ENCODE data around the gene A3GALT2. TPM values are rescaled to one million over a fixed set of nuclear protein-coding genes. Genes with fewer than 3 reads are reported as not detected.

Gene A3GALT2
- total and polyA plus RNA-seq, 9 donors: not detected

- Histone ChIP-seq H3K9me3 (no peaks in the 10 kb centered on the region), H3K27ac (no peak overlapping the region), H3K27me3 (no peaks in the 10 kb centered on the region), H3K36me3 (no peaks in the 10 kb centered on the region), H3K4me3 (no peak overlapping the region), H3K4me1 (ENCODE audit: insufficient read depth) (peaks cover 3% of the 10 kb centered on the region)
- no peak for DNase-seq
- intact Hi-C loops (cut with DNase I): loop anchor here in 1 of 4 donors (10.0 kb wide), 1 partner anchor 175 kb away; no protein-coding TSS in a partner anchor
- 77 to 88% (median 82%) methylated on average over 3 of the region's 3 CpGs for WGBS, 3 donors
- no peak for TF ChIP-seq POLR2A (IDR thresholded peaks at IDR 0.05)
- no peak for TF ChIP-seq CTCF (IDR thresholded peaks at IDR 0.05)
- no peak for TF ChIP-seq EP300 (IDR thresholded peaks at IDR 0.05)
Measured at GRCh38 chr1:33289858-33290154, 31.1 kb downstream of the A3GALT2 start.

DNA sequence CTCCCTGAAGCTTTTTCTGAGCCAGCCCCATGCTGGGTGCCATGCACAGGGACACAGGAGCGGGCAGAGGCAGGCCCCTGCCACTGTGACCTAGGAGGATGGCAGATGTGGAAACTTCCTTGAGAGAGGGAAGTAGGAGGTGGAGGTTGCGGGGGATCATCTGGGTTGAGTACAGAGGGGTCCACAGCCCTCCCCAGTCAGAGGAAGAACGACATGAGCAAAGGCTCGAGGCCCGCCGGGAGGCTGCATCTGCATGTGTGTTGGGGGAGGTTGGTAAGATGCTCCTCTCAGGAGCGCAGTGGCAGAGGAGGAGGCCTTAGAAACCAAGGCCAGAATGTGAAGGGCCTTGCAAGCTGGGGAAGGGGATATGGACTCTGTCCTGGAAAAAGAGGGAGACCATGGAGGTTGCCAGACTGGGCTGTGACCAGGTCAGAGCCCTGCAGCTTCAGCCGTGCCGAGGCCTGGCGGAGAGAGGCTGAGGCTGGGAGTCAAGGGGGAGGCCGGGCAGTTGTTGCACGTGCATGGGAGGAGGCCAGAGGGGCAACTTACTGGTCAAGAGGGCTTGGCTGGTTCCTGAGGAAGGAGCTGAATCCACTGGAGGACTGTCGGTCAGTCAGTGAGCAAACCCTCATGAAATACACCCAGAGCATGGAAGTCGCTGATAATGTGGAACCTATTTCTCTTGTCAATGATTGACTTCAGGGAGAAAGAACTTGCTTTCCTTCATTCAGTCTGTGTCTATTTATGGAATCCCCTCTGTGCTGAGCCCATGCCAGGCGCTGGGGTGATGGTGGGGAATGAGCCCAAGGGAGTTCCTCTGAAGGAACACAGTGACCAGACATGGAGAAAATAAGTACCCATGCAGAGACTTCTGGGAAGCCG, 31.7 kb downstream of the A3GALT2 start:
- no peak overlapping the region for H3K4me3 ChIP-seq
- DNase-seq: peak in 1 of 5 donors; percentile 33
- no peaks in the 10 kb centered on the region for H3K9me3 ChIP-seq
- TF ChIP-seq EP300 (IDR thresholded peaks at IDR 0.05) (no peak), POLR2A (IDR thresholded peaks at IDR 0.05) (no peak), CTCF (IDR thresholded peaks at IDR 0.05) (no peak)
- 80 to 89% (median 87%) methylated on average over 16 of the region's 16 CpGs for WGBS, 3 donors
- H3K36me3 ChIP-seq: no peaks in the 10 kb centered on the region
- intact Hi-C loops (cut with DNase I): no loop called here
- H3K27me3 ChIP-seq: no peaks in the 10 kb centered on the region
- peaks cover 3% of the 10 kb centered on the region for H3K4me1 ChIP-seq (ENCODE audit: insufficient read depth)
- H3K27ac ChIP-seq: no peak overlapping the region

GRCh38 chr1:33287317-33287716, 33.6 kb downstream of the A3GALT2 start:
- no peak for DNase-seq

More at GRCh38 chr1:33287317-33287716, 33.6 kb downstream of the A3GALT2 start:
- intact Hi-C loops (cut with DNase I): no loop called here
- no peaks in the 10 kb centered on the region for H3K27me3 ChIP-seq
- 82 to 90% (median 83%) methylated on average over 2 of the region's 2 CpGs for WGBS, 3 donors
- H3K9me3 ChIP-seq: no peaks in the 10 kb centered on the region
- no peaks in the 10 kb centered on the region for H3K4me1 ChIP-seq (ENCODE audit: insufficient read depth)
- no peak overlapping the region for H3K27ac ChIP-seq
- no peaks in the 10 kb centered on the region for H3K36me3 ChIP-seq
- no peak overlapping the region for H3K4me3 ChIP-seq
- no peak for TF ChIP-seq CTCF (IDR thresholded peaks at IDR 0.05)
- no peak for TF ChIP-seq EP300 (IDR thresholded peaks at IDR 0.05)
- no peak for TF ChIP-seq POLR2A (IDR thresholded peaks at IDR 0.05)

Data from ovary (tissue), 9 donors.